ENCODE results near the gene GLB1L3.

DNA sequence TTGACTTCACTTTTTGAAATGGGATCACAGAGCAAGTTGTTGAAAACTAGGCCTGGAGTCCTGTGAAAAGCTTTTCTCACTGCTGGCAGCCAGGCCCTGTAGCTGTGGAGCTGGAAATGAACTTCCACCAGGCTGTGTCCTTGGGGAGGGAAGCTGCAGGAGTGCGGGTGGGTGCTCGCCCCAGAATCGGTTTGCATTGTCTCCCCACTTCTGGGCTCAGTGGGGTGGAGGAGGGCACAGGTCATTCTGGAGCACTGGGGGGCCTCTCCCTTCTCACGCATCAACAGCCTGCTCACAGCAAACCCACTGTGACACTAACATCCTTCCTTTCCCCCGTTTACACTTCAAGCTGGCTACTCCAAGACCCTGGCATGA, 70.8 kb downstream of the GLB1L3 start:
- TF ChIP-seq, protein P1, sequence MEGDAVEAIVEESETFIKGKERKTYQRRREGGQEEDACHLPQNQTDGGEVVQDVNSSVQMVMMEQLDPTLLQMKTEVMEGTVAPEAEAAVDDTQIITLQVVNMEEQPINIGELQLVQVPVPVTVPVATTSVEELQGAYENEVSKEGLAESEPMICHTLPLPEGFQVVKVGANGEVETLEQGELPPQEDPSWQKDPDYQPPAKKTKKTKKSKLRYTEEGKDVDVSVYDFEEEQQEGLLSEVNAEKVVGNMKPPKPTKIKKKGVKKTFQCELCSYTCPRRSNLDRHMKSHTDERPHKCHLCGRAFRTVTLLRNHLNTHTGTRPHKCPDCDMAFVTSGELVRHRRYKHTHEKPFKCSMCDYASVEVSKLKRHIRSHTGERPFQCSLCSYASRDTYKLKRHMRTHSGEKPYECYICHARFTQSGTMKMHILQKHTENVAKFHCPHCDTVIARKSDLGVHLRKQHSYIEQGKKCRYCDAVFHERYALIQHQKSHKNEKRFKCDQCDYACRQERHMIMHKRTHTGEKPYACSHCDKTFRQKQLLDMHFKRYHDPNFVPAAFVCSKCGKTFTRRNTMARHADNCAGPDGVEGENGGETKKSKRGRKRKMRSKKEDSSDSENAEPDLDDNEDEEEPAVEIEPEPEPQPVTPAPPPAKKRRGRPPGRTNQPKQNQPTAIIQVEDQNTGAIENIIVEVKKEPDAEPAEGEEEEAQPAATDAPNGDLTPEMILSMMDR (IDR thresholded peaks at IDR 0.05; ENCODE audit: insufficient read depth, low read length, poor library complexity, severe bottlenecking), result no peak
- TF ChIP-seq EZH2phosphoT487 (conservative IDR thresholded peaks at IDR 0.05; ENCODE audit: low read length), result no peak
